Activated T-helper 1 cell treated with Interleukin-2 at 50 U/mL for 16 hours (primary cell): Measurements from ENCODE around the gene C1D.
"Not testable (repeated sequence)": the region's sequence is repeated elsewhere in the genome, so short reads cannot be mapped to it uniquely, and the experiment has no call there.

ENCODE experiments used
- DNase-seq: peaks from one replicate; pipeline ENCODE4 v3.0.0-alpha.2; 2020; ENCODE audit warnings: low read depth

C1D gene

DNA sequence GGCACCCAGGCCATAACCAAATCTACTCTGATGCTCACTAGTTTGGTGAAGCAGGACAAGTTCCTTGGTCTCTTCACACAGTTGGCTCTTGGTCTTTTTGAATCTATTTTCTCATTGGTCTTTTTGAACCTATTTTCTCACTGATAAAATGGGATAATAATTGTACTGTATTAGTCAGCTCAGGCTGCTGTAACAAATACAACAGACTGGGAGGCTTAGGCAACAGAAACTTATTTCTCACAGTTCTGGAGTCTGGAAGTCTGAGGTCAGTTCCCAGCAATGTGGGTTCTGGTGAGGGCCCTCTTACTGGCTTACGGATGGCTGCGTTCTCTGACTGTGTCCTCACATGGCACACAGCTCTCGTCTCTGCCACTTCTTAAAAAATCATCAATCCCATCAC lies 63.5 kb downstream of the C1D start:
- DNase-seq = no peak

DNA sequence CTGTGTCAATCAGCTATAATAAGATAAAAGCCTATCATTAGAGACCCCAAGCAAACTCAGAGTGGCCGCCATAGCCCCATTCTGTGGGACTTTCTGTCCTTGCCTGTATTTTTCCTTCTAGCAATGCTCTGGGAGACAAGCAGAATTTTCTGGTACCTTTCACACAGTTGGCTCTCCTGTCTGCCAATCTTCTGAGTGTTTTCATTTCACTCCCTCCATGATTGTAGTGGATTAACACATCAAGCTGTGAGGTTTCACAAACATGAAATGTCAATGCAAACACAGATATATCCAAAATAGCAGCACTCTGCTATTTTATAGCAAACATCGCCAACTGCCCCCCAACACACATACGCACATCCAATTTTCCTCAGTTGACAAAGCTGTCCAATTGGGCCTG lies 64.9 kb downstream of the C1D start:
- no peak for DNase-seq

DNA sequence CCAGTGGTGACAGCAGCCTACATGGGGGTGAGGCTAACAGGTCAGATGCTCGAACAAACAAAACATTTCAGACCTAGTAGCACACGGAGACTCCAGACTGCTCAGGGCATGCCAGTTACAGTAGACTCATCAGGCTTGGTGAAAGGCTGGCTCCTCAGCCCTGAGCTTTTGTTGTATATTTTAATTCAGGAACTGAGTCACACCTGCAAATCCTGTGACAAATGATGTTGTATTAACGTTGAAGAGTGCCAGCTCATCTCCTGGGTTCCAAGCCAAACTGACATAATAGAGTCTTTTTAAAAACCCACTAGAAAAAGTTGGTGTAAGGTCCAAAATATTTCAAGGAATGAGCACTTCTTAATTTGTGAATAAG lies 65.3 kb downstream of the C1D start:
- DNase-seq = no peak

DNA sequence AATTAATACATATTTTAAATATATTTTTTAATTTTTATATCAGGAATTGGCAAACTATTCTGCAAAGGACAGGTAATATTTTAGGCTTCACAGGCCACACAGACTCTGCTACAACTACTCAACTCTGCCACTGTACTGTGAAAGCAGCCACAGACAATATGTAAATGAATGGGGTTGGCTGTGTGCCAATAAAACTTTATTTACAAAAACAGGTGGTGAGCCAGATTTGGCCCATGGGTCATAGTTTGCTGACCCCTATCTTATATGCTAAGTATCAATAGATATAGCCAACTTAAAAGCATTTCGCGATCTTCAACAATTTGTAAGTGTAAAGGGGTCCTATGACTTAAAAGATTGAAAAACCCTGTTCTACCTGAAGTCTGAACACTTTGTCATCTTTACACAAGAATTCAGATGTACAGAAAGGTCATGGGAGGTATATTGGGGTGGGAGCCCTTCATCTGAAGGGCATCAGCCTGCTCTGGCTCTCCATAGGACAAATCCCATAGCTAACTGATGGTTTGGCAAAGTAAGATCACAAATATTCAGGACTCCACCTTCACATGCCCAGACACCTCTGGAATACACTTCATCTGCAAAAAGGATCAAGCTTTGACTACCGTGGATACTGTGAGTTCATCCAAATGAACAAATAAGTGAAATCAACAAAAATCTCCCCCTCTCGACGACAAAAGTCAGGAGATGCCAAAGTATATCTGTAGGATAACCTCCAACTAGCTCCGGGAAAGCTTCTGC lies 65.9 kb downstream of the C1D start:
- no peak for DNase-seq

DNA sequence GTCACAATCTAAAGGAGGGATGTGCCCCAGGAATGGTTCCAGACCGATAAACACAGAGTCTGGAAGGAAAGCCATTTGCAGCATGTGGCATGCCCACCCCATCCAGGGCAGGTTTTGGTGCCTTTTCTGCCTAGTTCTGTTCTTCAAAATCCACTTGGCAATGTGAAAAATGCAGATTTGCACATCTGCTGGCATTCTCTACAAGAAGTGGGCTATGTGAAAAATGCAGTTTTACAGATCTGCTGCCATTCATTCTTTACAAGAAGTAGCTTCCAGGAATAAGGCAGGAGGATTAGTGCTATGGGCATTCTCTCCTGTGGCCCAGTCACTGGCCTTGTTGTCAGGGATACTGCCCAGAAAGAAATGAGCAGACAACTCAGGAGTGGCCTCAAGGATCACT lies 68.1 kb downstream of the C1D start:
- DNase-seq = no peak

DNA sequence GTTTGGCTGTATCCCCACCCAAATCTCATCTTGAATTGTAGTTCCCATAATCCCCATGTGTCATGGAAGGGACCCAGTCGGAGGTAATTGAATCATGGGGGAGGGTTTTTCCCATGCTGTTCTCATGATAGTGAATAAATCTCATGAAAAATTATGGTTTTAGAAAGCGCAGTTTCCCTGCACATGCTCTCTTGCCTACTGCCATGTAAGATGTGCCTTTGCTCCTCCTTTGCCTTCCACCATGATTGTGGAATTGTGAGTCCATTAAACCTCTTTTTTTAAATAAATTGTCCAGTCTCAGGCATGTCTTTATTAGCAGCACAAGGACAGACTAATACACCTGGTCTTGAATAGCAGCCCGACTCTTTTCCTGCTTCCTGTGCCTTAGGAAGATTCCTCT lies 68.7 kb downstream of the C1D start:
- not testable (repeated sequence) for DNase-seq

DNA sequence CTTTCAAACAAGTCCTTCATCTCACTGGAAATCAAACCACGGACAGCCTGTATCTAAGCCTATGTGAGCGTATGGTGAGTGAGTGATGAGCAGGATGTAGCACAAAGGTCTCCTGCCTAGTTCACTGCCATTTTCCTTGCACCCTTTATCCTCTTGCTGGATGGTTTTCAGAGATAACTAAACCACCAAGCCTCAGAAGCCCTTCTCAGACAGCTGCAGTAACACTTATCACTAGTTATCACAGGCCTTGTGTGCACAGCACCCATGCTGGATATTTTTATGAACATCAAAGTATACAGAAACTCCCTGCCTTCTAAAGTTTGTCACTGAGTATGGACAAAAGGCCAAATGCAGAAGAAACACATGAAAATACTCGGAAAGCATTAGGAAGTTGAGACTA lies 69.5 kb downstream of the C1D start:
- no peak for DNase-seq

DNA sequence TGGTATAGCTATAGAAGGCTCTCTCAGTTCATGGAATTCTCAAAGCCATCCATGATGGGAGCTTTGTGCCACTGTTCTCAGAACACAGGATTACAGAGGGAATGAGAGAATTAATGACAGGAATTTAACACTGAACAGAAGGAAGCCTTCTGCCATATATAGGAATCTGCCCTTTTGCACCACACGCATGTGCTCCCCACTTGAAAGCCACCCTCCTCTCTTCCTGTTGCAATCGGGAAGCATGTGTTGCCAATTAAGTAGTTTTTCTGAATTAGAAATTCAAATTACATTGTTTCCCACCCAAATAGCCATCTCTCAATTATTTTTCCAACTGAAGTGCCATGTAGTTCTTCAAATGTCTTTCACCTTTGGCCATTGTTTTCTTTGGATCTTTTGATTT lies 71.3 kb downstream of the C1D start:
- DNase-seq = no peak
